OCI-LY3 (cell line): Measurements from ENCODE around the gene RNF157.

ENCODE experiments used
- EZH2phosphoT487 ChIP-seq: fragments of 200-600 bp; shearing (Covaris generic); IDR thresholded peaks from 2 replicates; pipeline ENCODE4 v1.6.1; 2018; ENCODE audit warnings: antibody characterized with exemption, mixed run types, low read depth
- TF ChIP-seq, protein P1 (sequence below): fragments of 200-600, 300-600 bp; sonication (generic); IDR thresholded peaks from 2 replicates; pipeline ENCODE4 v1.5.1; 2014; ENCODE audit warnings: antibody characterized with exemption, low read length, low read depth

GRCh38 chr17:76131692-76132573 is 108.4 kb downstream of the RNF157 start:
- TF ChIP-seq, protein P1, sequence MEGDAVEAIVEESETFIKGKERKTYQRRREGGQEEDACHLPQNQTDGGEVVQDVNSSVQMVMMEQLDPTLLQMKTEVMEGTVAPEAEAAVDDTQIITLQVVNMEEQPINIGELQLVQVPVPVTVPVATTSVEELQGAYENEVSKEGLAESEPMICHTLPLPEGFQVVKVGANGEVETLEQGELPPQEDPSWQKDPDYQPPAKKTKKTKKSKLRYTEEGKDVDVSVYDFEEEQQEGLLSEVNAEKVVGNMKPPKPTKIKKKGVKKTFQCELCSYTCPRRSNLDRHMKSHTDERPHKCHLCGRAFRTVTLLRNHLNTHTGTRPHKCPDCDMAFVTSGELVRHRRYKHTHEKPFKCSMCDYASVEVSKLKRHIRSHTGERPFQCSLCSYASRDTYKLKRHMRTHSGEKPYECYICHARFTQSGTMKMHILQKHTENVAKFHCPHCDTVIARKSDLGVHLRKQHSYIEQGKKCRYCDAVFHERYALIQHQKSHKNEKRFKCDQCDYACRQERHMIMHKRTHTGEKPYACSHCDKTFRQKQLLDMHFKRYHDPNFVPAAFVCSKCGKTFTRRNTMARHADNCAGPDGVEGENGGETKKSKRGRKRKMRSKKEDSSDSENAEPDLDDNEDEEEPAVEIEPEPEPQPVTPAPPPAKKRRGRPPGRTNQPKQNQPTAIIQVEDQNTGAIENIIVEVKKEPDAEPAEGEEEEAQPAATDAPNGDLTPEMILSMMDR, result no peak
- TF ChIP-seq EZH2phosphoT487, result no peak
